K562 (cell line): ENCODE data around the gene MMS19.

Source experiments
- CREM ChIP-seq: IDR thresholded peaks from 2 replicates; pipeline ENCODE4 v1.6.1; 2014; ENCODE audit warnings: antibody characterized with exemption, low read depth
- EZH2 ChIP-seq: IDR thresholded peaks from 2 replicates; pipeline ENCODE4 v1.6.1; 2012; ENCODE audit warnings: low read depth, mild to moderate bottlenecking, inconsistent platforms, low read length, borderline replicate concordance
- FOS ChIP-seq: IDR thresholded peaks from 3 replicates; pipeline ENCODE4 v1.6.1; 2011; ENCODE audit not compliant: insufficient read length; ENCODE audit errors: extremely low read depth
- NFYB ChIP-seq: IDR thresholded peaks from 2 replicates; pipeline ENCODE4 v1.6.1; 2011; ENCODE audit warnings: mild to moderate bottlenecking, moderate library complexity; ENCODE audit not compliant: insufficient read length; ENCODE audit errors: extremely low read depth
- PHF8 ChIP-seq: fragments of 200-600 bp; sonication (generic); IDR thresholded peaks from 2 replicates; pipeline ENCODE4 v1.6.1; 2012; ENCODE audit warnings: mixed run types, mild to moderate bottlenecking, inconsistent platforms, low read length, moderate library complexity, borderline replicate concordance
- POLR2A ChIP-seq: fragments of 450-650 bp; conservative IDR thresholded peaks from 2 replicates; pipeline ENCODE4 v1.6.1; 2016
- POLR2B ChIP-seq: fragments of 450-650 bp; IDR thresholded peaks from 2 replicates; pipeline ENCODE4 v1.6.1; 2018; ENCODE audit warnings: low read depth; ENCODE audit not compliant: partially characterized antibody
- SAFB2 ChIP-seq: fragments of 200-400 bp; formaldehyde crosslinking; IDR thresholded peaks from 2 replicates; pipeline ENCODE4 v1.6.1; 2018; ENCODE audit warnings: borderline replicate concordance, low read length, low read depth, moderate library complexity; ENCODE audit not compliant: severe bottlenecking
- TAF1 ChIP-seq: IDR thresholded peaks from 2 replicates; pipeline ENCODE4 v1.6.1; 2011; ENCODE audit warnings: mild to moderate bottlenecking, low read length, moderate library complexity; ENCODE audit not compliant: insufficient read depth, control insufficient read depth, severe bottlenecking; ENCODE audit errors: extremely low read depth
- ZFX ChIP-seq: sonication (generic); formaldehyde crosslinking; IDR thresholded peaks from 2 replicates; pipeline ENCODE4 v1.8.0; 2022; ENCODE audit warnings: mild to moderate bottlenecking, missing genetic modification reagents, moderate library complexity
- ZNF12 ChIP-seq: sonication (generic); formaldehyde crosslinking; IDR thresholded peaks from 2 replicates; pipeline ENCODE4 v1.4.0; 2020; ENCODE audit warnings: mild to moderate bottlenecking, missing genetic modification reagents
- TF ChIP-seq, protein P1 (sequence below): IDR thresholded peaks from 2 replicates; pipeline ENCODE4 v1.6.1; 2016; ENCODE audit warnings: missing genetic modification characterization, missing compliant biosample characterization
- TF ChIP-seq, protein P2 (sequence below), 3 experiments: IDR thresholded peaks in 2 of 3; conservative IDR thresholded peaks in 1 of 3; 2 replicates each; pipeline ENCODE4 v1.5.1; 2011 to 2012; ENCODE audit warnings: low read length in 3 of 3, mild to moderate bottlenecking in 3 of 3, control low read depth in 2 of 3, improper control_type of control experiment in 1 of 3, inconsistent platforms in 1 of 3, low read depth in 1 of 3, mixed read lengths in 1 of 3, moderate library complexity in 1 of 3; ENCODE audit not compliant: insufficient read depth in 2 of 3
- TF ChIP-seq, protein P3 (sequence below), 2 experiments: fragments of 450-650 bp in 1 of 2; sonication (generic) in 1 of 2; formaldehyde crosslinking in 1 of 2; IDR thresholded peaks in 1 of 2; conservative IDR thresholded peaks in 1 of 2; 2 replicates each; pipeline versions ENCODE4 v1.6.1 to v1.8.1; 2016 to 2023; ENCODE audit warnings: mild to moderate bottlenecking in 2 of 2, moderate library complexity in 2 of 2, inconsistent platforms in 1 of 2, missing genetic modification reagents in 1 of 2

DNA sequence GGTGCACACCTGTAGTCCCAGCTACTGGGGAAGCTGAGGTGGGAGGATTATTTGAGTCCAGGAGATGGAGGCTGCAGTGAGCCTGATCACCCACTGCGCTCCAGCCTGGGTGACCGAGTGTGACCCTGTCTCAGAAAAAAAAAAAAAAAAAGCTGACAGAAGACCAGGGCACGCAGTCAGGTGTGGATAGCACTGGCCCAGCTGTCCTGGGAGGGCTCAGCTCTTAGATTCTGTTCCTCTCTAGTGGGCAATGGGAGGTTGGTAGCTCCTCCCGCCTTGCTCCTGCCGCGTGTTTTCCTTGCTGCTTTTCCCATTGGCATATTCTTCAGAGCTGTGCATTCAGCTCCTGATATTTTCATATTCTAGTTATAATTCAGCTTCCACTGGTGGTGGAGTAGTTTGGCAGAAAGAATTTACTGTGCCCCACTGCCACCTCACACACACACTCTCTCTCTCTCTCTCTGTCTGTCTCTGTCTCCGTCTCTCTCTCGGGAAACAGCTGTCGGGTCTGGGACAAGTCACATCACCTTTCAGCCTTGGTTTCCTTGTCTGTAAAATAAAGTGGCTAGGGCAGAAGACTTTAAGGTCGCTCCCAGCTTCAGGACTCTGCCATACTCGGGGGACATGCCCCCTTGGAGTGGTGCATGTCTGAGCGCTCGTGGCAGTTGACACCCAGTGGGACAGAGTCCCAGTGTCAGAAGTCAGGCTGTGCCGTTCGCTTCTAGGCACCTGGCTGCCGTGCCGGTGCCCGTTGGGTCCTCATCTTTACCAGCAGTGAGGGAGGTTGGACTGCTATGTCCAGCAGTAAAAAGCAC lies 48.4 kb upstream of the MMS19 start:
- TF ChIP-seq, protein P1, sequence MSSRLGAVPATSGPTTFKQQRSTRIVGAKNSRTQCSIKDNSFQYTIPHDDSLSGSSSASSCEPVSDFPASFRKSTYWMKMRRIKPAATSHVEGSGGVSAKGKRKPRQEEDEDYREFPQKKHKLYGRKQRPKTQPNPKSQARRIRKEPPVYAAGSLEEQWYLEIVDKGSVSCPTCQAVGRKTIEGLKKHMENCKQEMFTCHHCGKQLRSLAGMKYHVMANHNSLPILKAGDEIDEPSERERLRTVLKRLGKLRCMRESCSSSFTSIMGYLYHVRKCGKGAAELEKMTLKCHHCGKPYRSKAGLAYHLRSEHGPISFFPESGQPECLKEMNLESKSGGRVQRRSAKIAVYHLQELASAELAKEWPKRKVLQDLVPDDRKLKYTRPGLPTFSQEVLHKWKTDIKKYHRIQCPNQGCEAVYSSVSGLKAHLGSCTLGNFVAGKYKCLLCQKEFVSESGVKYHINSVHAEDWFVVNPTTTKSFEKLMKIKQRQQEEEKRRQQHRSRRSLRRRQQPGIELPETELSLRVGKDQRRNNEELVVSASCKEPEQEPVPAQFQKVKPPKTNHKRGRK (tag): no peak
- TF ChIP-seq ZFX (no peak), POLR2B (no peak), PHF8 (no peak), ZNF12 (CRISPR knock-in tag) (no peak), FOS (no peak), CREM (no peak), NFYB (no peak), EZH2 (no peak), POLR2A (no peak), TAF1 (no peak), SAFB2 (no peak)
- TF ChIP-seq, protein P2, sequence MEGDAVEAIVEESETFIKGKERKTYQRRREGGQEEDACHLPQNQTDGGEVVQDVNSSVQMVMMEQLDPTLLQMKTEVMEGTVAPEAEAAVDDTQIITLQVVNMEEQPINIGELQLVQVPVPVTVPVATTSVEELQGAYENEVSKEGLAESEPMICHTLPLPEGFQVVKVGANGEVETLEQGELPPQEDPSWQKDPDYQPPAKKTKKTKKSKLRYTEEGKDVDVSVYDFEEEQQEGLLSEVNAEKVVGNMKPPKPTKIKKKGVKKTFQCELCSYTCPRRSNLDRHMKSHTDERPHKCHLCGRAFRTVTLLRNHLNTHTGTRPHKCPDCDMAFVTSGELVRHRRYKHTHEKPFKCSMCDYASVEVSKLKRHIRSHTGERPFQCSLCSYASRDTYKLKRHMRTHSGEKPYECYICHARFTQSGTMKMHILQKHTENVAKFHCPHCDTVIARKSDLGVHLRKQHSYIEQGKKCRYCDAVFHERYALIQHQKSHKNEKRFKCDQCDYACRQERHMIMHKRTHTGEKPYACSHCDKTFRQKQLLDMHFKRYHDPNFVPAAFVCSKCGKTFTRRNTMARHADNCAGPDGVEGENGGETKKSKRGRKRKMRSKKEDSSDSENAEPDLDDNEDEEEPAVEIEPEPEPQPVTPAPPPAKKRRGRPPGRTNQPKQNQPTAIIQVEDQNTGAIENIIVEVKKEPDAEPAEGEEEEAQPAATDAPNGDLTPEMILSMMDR (IDR thresholded peaks at IDR 0.05 in 2 of 3, conservative IDR thresholded peaks at IDR 0.05 in 1 of 3; ENCODE audit: insufficient read depth in 2 of 3, low read depth in 1 of 3, low read length in 3 of 3): no peak
- TF ChIP-seq, protein P3, sequence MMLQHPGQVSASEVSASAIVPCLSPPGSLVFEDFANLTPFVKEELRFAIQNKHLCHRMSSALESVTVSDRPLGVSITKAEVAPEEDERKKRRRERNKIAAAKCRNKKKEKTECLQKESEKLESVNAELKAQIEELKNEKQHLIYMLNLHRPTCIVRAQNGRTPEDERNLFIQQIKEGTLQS (IDR thresholded peaks at IDR 0.05): no peak
- TF ChIP-seq, protein P3 (CRISPR knock-in tag; conservative IDR thresholded peaks at IDR 0.05): no peak
